GM12875 (cell line): ENCODE results near the gene PKP2.
"Not testable (repeated sequence)": the region's sequence is repeated elsewhere in the genome, so short reads cannot be mapped to it uniquely, and the experiment has no call there.

ENCODE experiments used
- H3K4me3 ChIP-seq: one replicate; pipeline ENCODE4 v1.5.1; 2011; ENCODE audit warnings: low read depth, low read length, control low read depth
- CTCF ChIP-seq: IDR thresholded peaks from 2 replicates; pipeline ENCODE4 v1.5.1; 2011; ENCODE audit warnings: low read depth, mild to moderate bottlenecking, control low read depth, inconsistent platforms, low read length, moderate library complexity, borderline replicate concordance; ENCODE audit not compliant: insufficient read depth

The PKP2 gene

GRCh38 chr12:32864731-32865130 lies 31.8 kb downstream of the PKP2 start:
- no peak for TF ChIP-seq CTCF
- no peak overlapping the region for H3K4me3 ChIP-seq

- TF ChIP-seq CTCF = no peak
- no peak overlapping the region for H3K4me3 ChIP-seq
These were observed 33.4 kb downstream of the PKP2 start for GRCh38 chr12:32863128-32863527.

GRCh38 chr12:32861658-32862057 lies 34.9 kb downstream of the PKP2 start:
- H3K4me3 ChIP-seq = not testable (repeated sequence)

GRCh38 chr12:32860192-32860591 lies 36.4 kb downstream of the PKP2 start:
- H3K4me3 ChIP-seq = no peak overlapping the region
- no peak for TF ChIP-seq CTCF

- no peak overlapping the region for H3K4me3 ChIP-seq
- no peak for TF ChIP-seq CTCF
These were observed 37.2 kb downstream of the PKP2 start for GRCh38 chr12:32859389-32859788.

- TF ChIP-seq CTCF = no peak
These were observed 41.9 kb downstream of the PKP2 start for GRCh38 chr12:32854716-32855115.

GRCh38 chr12:32854097-32854496 lies 42.5 kb downstream of the PKP2 start:
- no peak for TF ChIP-seq CTCF
- H3K4me3 ChIP-seq = no peak overlapping the region

More at GRCh38 chr12:32854716-32855115, 41.9 kb downstream of the PKP2 start:
- no peak overlapping the region for H3K4me3 ChIP-seq

- no peak overlapping the region for H3K4me3 ChIP-seq
- TF ChIP-seq CTCF = no peak
These were observed 49.3 kb downstream of the PKP2 start for GRCh38 chr12:32847287-32847686.
